A549 (cell line): Measurements from ENCODE around the gene TRIM29. TPM values are rescaled to one million over a fixed set of nuclear protein-coding genes. Genes with fewer than 3 reads are reported as not detected.

Experiments
- ATAC-seq, 2 experiments: fragments of 200-7000 bp in 1 of 2; fragments of >200 bp in 1 of 2; cut with Nextera tagmentation in 1 of 2; cut with Tn5 transposase in 1 of 2; 3 replicates each; pipeline versions ENCODE4 v1.8.0 to v1.9.1; 2018 to 2020; ENCODE audit warnings: mild to moderate bottlenecking in 1 of 2, moderate library complexity in 1 of 2
- CTCF ChIA-PET: fragments of 300-600 bp; sonication (Branson Sonifier 250); formaldehyde crosslinking; extraction: SDS; loops from one replicate; lab custom pipeline; 2021; ENCODE audit warnings: antibody characterized with exemption, inconsistent platforms; lab: Yijun Ruan, JAX
- POLR2A ChIA-PET: fragments of 350-600 bp; formaldehyde crosslinking; extraction: SDS; loops from one replicate; lab custom pipeline; 2021; ENCODE audit warnings: antibody characterized with exemption, inconsistent platforms; lab: Yijun Ruan, JAX
- DNase-seq, 2 experiments: peaks; one replicate each; pipeline versions ENCODE4 v3.0.0 to v3.0.0-alpha.2; 2011 to 2016; ENCODE audit warnings: low read depth in 1 of 2, low spot score in 1 of 2
- FAIRE-seq: peaks from 2 replicates; lab custom pipeline; 2011; peaks lifted over from hg19 to GRCh38; lab: Jason Lieb, UNC
- H3K27ac ChIP-seq, 2 experiments: fragments of >200 bp; sonication (Bioruptor Twin); formaldehyde crosslinking; 3 replicates each; pipeline ENCODE4 v1.5.1; 2016 to 2017
- H3K4me1 ChIP-seq: fragments of >200 bp; sonication (Bioruptor Twin); formaldehyde crosslinking; 3 replicates; pipeline ENCODE4 v1.6.1; 2016
- H3K4me2 ChIP-seq: fragments of >200 bp; sonication (Bioruptor Twin); formaldehyde crosslinking; 3 replicates; pipeline ENCODE4 v1.6.1; 2016
- H3K4me3 ChIP-seq: fragments of >200 bp; sonication (Bioruptor Twin); formaldehyde crosslinking; 3 replicates; pipeline ENCODE4 v1.5.1; 2016
- H3K9me3 ChIP-seq: fragments of >200 bp; sonication (Bioruptor Twin); formaldehyde crosslinking; 3 replicates; pipeline ENCODE4 v1.6.1; 2016
- BCL3 ChIP-seq: fragments of >200 bp; sonication (Bioruptor Twin); formaldehyde crosslinking; IDR thresholded peaks from 3 replicates; pipeline ENCODE4 v1.6.1; 2016
- BHLHE40 ChIP-seq: IDR thresholded peaks from 2 replicates; pipeline ENCODE4 v1.6.1; 2012; ENCODE audit warnings: low read depth, low read length, inconsistent platforms
- CEBPB ChIP-seq, 2 experiments: fragments of >200 bp in 1 of 2; sonication (Bioruptor Twin) in 1 of 2; formaldehyde crosslinking in 1 of 2; IDR thresholded peaks; 2 replicates each; pipeline ENCODE4 v1.6.1; 2012 to 2016
- CHD2 ChIP-seq: fragments of 150-350 bp; IDR thresholded peaks from 2 replicates; pipeline ENCODE4 v1.6.1; 2014; ENCODE audit warnings: low read length; ENCODE audit not compliant: partially characterized antibody
- CTCF ChIP-seq: fragments of >200 bp; sonication (Bioruptor Twin); formaldehyde crosslinking; IDR thresholded peaks from 3 replicates; pipeline ENCODE4 v1.5.1; 2016
- EHMT2 ChIP-seq: fragments of 200-600 bp; sonication (generic); IDR thresholded peaks from 2 replicates; pipeline ENCODE4 v1.6.1; 2016; ENCODE audit warnings: antibody characterized with exemption, low read depth, mild to moderate bottlenecking, moderate library complexity
- EP300 ChIP-seq, 2 experiments: fragments of >200 bp; sonication (Bioruptor Twin); formaldehyde crosslinking; IDR thresholded peaks; 2 replicates in 1 of 2; 3 replicates in 1 of 2; pipeline ENCODE4 v1.6.1; 2016 to 2017
- GATA3 ChIP-seq: IDR thresholded peaks from 2 replicates; pipeline ENCODE4 v1.6.1; 2012; ENCODE audit warnings: borderline replicate concordance
- HES2 ChIP-seq: fragments of >200 bp; sonication (Bioruptor Twin); formaldehyde crosslinking; IDR thresholded peaks from 2 replicates; pipeline ENCODE4 v1.6.1; 2016
- HOXB5 ChIP-seq: fragments of 250-450 bp; sonication (Bioruptor Pico); IDR thresholded peaks from 2 replicates; pipeline ENCODE4 v1.5.0; 2020; ENCODE audit warnings: mild to moderate bottlenecking, moderate library complexity
- MAX ChIP-seq: IDR thresholded peaks from 2 replicates; pipeline ENCODE4 v1.6.1; 2012
- MAZ ChIP-seq: fragments of 150-350 bp; IDR thresholded peaks from 2 replicates; pipeline ENCODE4 v1.6.1; 2014; ENCODE audit warnings: antibody characterized with exemption, low read depth, low read length, borderline replicate concordance
- MYC ChIP-seq: IDR thresholded peaks from 2 replicates; pipeline ENCODE4 v1.6.1; 2012; ENCODE audit warnings: mild to moderate bottlenecking, inconsistent platforms, low read length, improper control_type of control experiment, borderline replicate concordance
- NFE2L2 ChIP-seq: fragments of 150-350 bp; conservative IDR thresholded peaks from 2 replicates; pipeline ENCODE4 v1.6.1; 2014; ENCODE audit warnings: low read length
- PBX3 ChIP-seq: IDR thresholded peaks from 2 replicates; pipeline ENCODE4 v1.6.1; 2012
- REST ChIP-seq: fragments of 200-600 bp; sonication (generic); IDR thresholded peaks from 2 replicates; pipeline ENCODE4 v1.6.1; 2016; ENCODE audit warnings: antibody characterized with exemption, mild to moderate bottlenecking, moderate library complexity
- SMC3 ChIP-seq: fragments of >200 bp; sonication (Bioruptor Twin); formaldehyde crosslinking; IDR thresholded peaks from 3 replicates; pipeline ENCODE4 v1.6.1; 2018; ENCODE audit warnings: inconsistent platforms
- TP53 ChIP-seq: fragments of 250-450 bp; sonication (Bioruptor Pico); IDR thresholded peaks from 2 replicates; pipeline ENCODE4 v1.5.0; 2021; ENCODE audit warnings: mild to moderate bottlenecking, moderate library complexity
- ZFP36 ChIP-seq: fragments of 450-650 bp; IDR thresholded peaks from 2 replicates; pipeline ENCODE4 v1.6.1; 2014; ENCODE audit warnings: borderline replicate concordance; ENCODE audit not compliant: partially characterized antibody
- ZNF302 ChIP-seq: fragments of 250-450 bp; sonication (Bioruptor Pico); IDR thresholded peaks from 2 replicates; pipeline ENCODE4 v1.9.0; 2021; ENCODE audit warnings: inconsistent platforms, mild to moderate bottlenecking, moderate library complexity
- WGBS: methylation state at CpG from one replicate; pipeline ENCODE4 v1.1.6; 2017; ENCODE audit errors: missing lambda C conversion rate; 5-methylcytosine and 5-hydroxymethylcytosine counted together
- polyA plus RNA-seq, 4 experiments: library from polyadenylated mRNA; depleted of rRNA in 3 of 4; stranded (reverse); fragments of >200 nt; fragmentation: RNase III in 1 of 4; extraction: RNeasy Plus Mini Kit Qiagen cat#74134 plus additional on column Dnase treatment in 1 of 4; gene quantifications; 2 replicates in 3 of 4; 3 replicates in 1 of 4; pipeline ENCODE4 v1.2.3, GENCODE V29; 2011 to 2017
- TF ChIP-seq, protein P1 (sequence below): fragments of 250-450 bp; sonication (Bioruptor Pico); IDR thresholded peaks from 2 replicates; pipeline ENCODE4 v1.5.0; 2021; ENCODE audit warnings: mild to moderate bottlenecking, moderate library complexity, borderline replicate concordance
- TF ChIP-seq, protein P2 (sequence below): fragments of 150-350 bp; IDR thresholded peaks from 2 replicates; pipeline ENCODE4 v1.6.1; 2014; ENCODE audit warnings: low read depth, mild to moderate bottlenecking, low read length

The TRIM29 gene
- polyA plus RNA-seq, 2 of the 4 experiments (the other 2 are of a cell fraction), result 2.7 to 3.6 TPM

DNA sequence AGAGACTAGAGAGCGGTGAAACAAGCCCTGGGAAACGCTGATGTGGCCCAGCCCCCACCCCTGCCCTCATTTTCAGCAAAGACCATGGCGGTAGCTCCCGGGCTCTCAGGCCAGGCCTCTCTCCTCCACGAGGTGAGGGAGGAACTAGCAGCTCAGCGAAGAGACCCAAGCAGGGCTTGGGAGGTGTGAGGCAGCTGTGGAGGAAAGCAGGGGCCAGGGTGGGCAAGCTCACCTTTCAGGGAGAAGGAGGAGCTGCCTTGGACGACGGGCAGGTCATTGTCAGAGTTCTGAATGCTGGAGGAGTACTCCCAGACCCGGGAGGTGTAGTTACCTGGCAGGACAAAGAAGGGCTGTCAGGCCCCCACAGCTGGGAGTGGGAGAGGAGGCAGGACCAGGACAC, 19.9 kb downstream of the TRIM29 start (continued):
- TF ChIP-seq, protein P1, sequence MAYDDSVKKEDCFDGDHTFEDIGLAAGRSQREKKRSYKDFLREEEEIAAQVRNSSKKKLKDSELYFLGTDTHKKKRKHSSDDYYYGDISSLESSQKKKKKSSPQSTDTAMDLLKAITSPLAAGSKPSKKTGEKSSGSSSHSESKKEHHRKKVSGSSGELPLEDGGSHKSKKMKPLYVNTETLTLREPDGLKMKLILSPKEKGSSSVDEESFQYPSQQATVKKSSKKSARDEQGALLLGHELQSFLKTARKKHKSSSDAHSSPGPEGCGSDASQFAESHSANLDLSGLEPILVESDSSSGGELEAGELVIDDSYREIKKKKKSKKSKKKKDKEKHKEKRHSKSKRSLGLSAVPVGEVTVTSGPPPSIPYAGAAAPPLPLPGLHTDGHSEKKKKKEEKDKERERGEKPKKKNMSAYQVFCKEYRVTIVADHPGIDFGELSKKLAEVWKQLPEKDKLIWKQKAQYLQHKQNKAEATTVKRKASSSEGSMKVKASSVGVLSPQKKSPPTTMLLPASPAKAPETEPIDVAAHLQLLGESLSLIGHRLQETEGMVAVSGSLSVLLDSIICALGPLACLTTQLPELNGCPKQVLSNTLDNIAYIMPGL (CRISPR knock-in tag), result no peak
- TF ChIP-seq EHMT2 (no peak), BHLHE40 (no peak)

- Histone ChIP-seq H3K4me1 (peaks cover 9% of the 10 kb centered on the region; the same call in 1 of the 3 replicates), H3K9me3 (no peaks in the 10 kb centered on the region), H3K4me2 (no peak overlapping the region), H3K27ac (no peak overlapping the region), H3K4me3 (no peak overlapping the region)
- ChIA-PET POLR2A (no interaction called here), CTCF (interaction anchor here (5.3 kb wide), 1 partner anchor 8 kb away, joined by 34 read pairs; no protein-coding TSS in a partner anchor)
- FAIRE-seq (no peak), DNase-seq (no peak), ATAC-seq (no peak)
- 64% methylated on average over 2 of the region's 7 CpGs for WGBS
- TF ChIP-seq HOXB5 (CRISPR knock-in tag) (no peak), SMC3 (no peak), MAZ (no peak), GATA3 (no peak), BCL3 (no peak), HES2 (no peak), PBX3 (no peak), TP53 (no peak), MAX (no peak), ZNF302 (no peak), REST (no peak), CTCF (no peak), CHD2 (no peak), ZFP36 (no peak), NFE2L2 (no peak), CEBPB (IDR thresholded peaks at IDR 0.05) (no peak), EP300 (IDR thresholded peaks at IDR 0.05) (no peak), MYC (no peak)
- TF ChIP-seq, protein P2, sequence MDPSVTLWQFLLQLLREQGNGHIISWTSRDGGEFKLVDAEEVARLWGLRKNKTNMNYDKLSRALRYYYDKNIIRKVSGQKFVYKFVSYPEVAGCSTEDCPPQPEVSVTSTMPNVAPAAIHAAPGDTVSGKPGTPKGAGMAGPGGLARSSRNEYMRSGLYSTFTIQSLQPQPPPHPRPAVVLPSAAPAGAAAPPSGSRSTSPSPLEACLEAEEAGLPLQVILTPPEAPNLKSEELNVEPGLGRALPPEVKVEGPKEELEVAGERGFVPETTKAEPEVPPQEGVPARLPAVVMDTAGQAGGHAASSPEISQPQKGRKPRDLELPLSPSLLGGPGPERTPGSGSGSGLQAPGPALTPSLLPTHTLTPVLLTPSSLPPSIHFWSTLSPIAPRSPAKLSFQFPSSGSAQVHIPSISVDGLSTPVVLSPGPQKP, result no peak
These were observed 20.9 kb downstream of the TRIM29 start for GRCh38 chr11:120116966-120117365.
